ENCODE data around the gene FOXF1. TPM values are rescaled to one million over a fixed set of nuclear protein-coding genes. Genes with fewer than 3 reads are reported as not detected.

The FOXF1 gene
- total RNA-seq, 6 experiments from 2014 or later, result 0.58 to 1.6 (median 1.2) TPM

- TF ChIP-seq CTCF (IDR thresholded peaks at IDR 0.05) (no peak), POLR2A (IDR thresholded peaks at IDR 0.05) (no peak)
- Histone ChIP-seq H3K36me3 (peaks cover 0 to 54% (median 17%) of the 10 kb centered on the region in 4 donors), H3K9me3 (no peaks in the 10 kb centered on the region), H3K27me3 (no peaks in the 10 kb centered on the region), H3K4me1 (no peaks in the 10 kb centered on the region), H3K27ac (no peak overlapping the region), H3K4me3 (no peak overlapping the region)
- WGBS (ENCODE audit: insufficient coverage, low coverage, low lambda C conversion rate, missing lambda C conversion rate), result 87% methylated on average over 4 of the region's 6 CpGs
- ATAC-seq (no peak), DNase-seq (no peak)
- intact Hi-C loops (cut with DNase I), result no loop called here
Measured at GRCh38 chr16:86540894-86541293, 30.6 kb downstream of the FOXF1 start.

GRCh38 chr16:86541560-86541959 is 31.2 kb downstream of the FOXF1 start:
- TF ChIP-seq POLR2A (IDR thresholded peaks at IDR 0.05), result no peak
- H3K9me3 ChIP-seq, result no peaks in the 10 kb centered on the region
- H3K27me3 ChIP-seq, result no peaks in the 10 kb centered on the region
- no peak for DNase-seq
- H3K27ac ChIP-seq, result no peak overlapping the region
- WGBS (ENCODE audit: insufficient coverage, low coverage, low lambda C conversion rate, missing lambda C conversion rate), result 100% methylated on average over 1 of the region's 11 CpGs
- no peaks in the 10 kb centered on the region for H3K4me1 ChIP-seq
- peaks cover 0 to 60% (median 17%) of the 10 kb centered on the region in 4 donors for H3K36me3 ChIP-seq
- ATAC-seq, result peak in 1 of 4 donors; percentile 13
- H3K4me3 ChIP-seq, result no peak overlapping the region
- intact Hi-C loops (cut with DNase I), result no loop called here

GRCh38 chr16:86542756-86543750 is 32.7 kb downstream of the FOXF1 start:
- H3K36me3 ChIP-seq, result peaks cover 0 to 69% (median 18%) of the 10 kb centered on the region in 4 donors
- H3K9me3 ChIP-seq, result no peaks in the 10 kb centered on the region
- no peak overlapping the region for H3K27ac ChIP-seq
- intact Hi-C loops (cut with DNase I), result no loop called here
- 88% methylated on average over 8 of the region's 21 CpGs for WGBS (ENCODE audit: insufficient coverage, low coverage, low lambda C conversion rate, missing lambda C conversion rate)
- H3K4me3 ChIP-seq, result no peak overlapping the region
- ATAC-seq (no peak), DNase-seq (no peak)
- TF ChIP-seq CTCF (IDR thresholded peaks at IDR 0.05) (no peak), POLR2A (IDR thresholded peaks at IDR 0.05) (no peak)
- H3K4me1 ChIP-seq, result no peaks in the 10 kb centered on the region
- H3K27me3 ChIP-seq, result no peaks in the 10 kb centered on the region

- H3K4me1 ChIP-seq, result no peaks in the 10 kb centered on the region
- H3K27ac ChIP-seq, result no peak overlapping the region
- no peaks in the 10 kb centered on the region for H3K27me3 ChIP-seq
- intact Hi-C loops (cut with DNase I), result no loop called here
- DNase-seq (no peak), ATAC-seq (peak in 1 of 4 donors; percentile 25)
- H3K36me3 ChIP-seq, result peaks cover 0 to 44% (median 13%) of the 10 kb centered on the region in 4 donors
- TF ChIP-seq POLR2A (IDR thresholded peaks at IDR 0.05), result no peak
- no peak for TF ChIP-seq CTCF (IDR thresholded peaks at IDR 0.05)
- no peaks in the 10 kb centered on the region for H3K9me3 ChIP-seq
- WGBS (ENCODE audit: insufficient coverage, low coverage, low lambda C conversion rate, missing lambda C conversion rate), result 74% methylated on average over 8 of the region's 12 CpGs
- no peak overlapping the region for H3K4me3 ChIP-seq
Measured at GRCh38 chr16:86545481-86545880, 35.2 kb downstream of the FOXF1 start.

All from right lobe of liver (tissue), 6 donors.